NOMO-1 treated with dmso at 0.1 percent for 144 hours (cell line): ENCODE data around the gene PRAMEF1.
"Not testable (repeated sequence)": the region's sequence is repeated elsewhere in the genome, so short reads cannot be mapped to it uniquely, and the experiment has no call there.

Experiments used
- DNase-seq: peaks from one replicate; lab custom pipeline; 2025; ENCODE audit not compliant: unreplicated experiment; lab: John Stamatoyannopoulos, UW

PRAMEF1 gene

GRCh38 chr1:12774801-12775345 lies 16.3 kb upstream of the PRAMEF1 start:
- no peak for DNase-seq

GRCh38 chr1:12775443-12775842 lies 15.8 kb upstream of the PRAMEF1 start:
- DNase-seq: no peak

GRCh38 chr1:12776801-12777557 lies 14.2 kb upstream of the PRAMEF1 start:
- no peak for DNase-seq

- DNase-seq: no peak
Measured at GRCh38 chr1:12778061-12778460, 13.1 kb upstream of the PRAMEF1 start.

- DNase-seq: no peak
Measured at GRCh38 chr1:12778907-12779306, 12.3 kb upstream of the PRAMEF1 start.

- DNase-seq: not testable (repeated sequence)
Measured at GRCh38 chr1:12781488-12781887, 9.7 kb upstream of the PRAMEF1 start.

GRCh38 chr1:12783783-12784182 lies 7.4 kb upstream of the PRAMEF1 start:
- DNase-seq: not testable (repeated sequence)

- not testable (repeated sequence) for DNase-seq
Measured at GRCh38 chr1:12784729-12785128, 6.5 kb upstream of the PRAMEF1 start.

GRCh38 chr1:12798911-12799310 lies 7.7 kb downstream of the PRAMEF1 start:
- no peak for DNase-seq

GRCh38 chr1:12799730-12800129 lies 8.5 kb downstream of the PRAMEF1 start:
- DNase-seq: no peak

- no peak for DNase-seq
Measured at GRCh38 chr1:12809933-12810332, 18.7 kb downstream of the PRAMEF1 start.

- no peak for DNase-seq
Measured at GRCh38 chr1:12810691-12811408, 19.7 kb downstream of the PRAMEF1 start.

GRCh38 chr1:12811409-12811784 lies 20.2 kb downstream of the PRAMEF1 start:
- no peak for DNase-seq

- not testable (repeated sequence) for DNase-seq
Measured at GRCh38 chr1:12819061-12819460, 27.9 kb downstream of the PRAMEF1 start.

GRCh38 chr1:12831310-12831709 lies 40.1 kb downstream of the PRAMEF1 start, which contains the start of gene PRAMEF11:
TSS of gene PRAMEF11 (minus strand) at chr1:12831410. CDS start at chr1:12828789, 2,621 bp downstream.
- DNase-seq: not testable (repeated sequence)

- DNase-seq: not testable (repeated sequence)
Measured at GRCh38 chr1:12833251-12833650, 42.1 kb downstream of the PRAMEF1 start.
